Uterus (tissue), 2 donors: ENCODE results near the gene TEKT2.

Experiments
- CTCF ChIP-seq, 4 experiments: fragments of 200-600 bp in 2 of 4; fragments of 450-650 bp in 2 of 4; sonication (generic) in 2 of 4; IDR thresholded peaks; one replicate each; pipeline ENCODE4 v1.5.1; 2016 to 2019; ENCODE audit warnings: antibody characterized with exemption in 4 of 4, mild to moderate bottlenecking in 2 of 4, moderate library complexity in 1 of 4
- POLR2A ChIP-seq, 2 donors: fragments of 450-650 bp; IDR thresholded peaks; one replicate each; pipeline ENCODE4 v1.6.1; 2016; ENCODE audit warnings: antibody characterized with exemption in 2 of 2, mild to moderate bottlenecking in 1 of 2, moderate library complexity in 1 of 2

- no peak for TF ChIP-seq CTCF (IDR thresholded peaks at IDR 0.05)
- no peak for TF ChIP-seq POLR2A (IDR thresholded peaks at IDR 0.05)
Observed at GRCh38 chr1:36076979-36077573, 6.8 kb upstream of the TEKT2 start.
